ENCODE results near the gene NXT2.

Gene NXT2

GRCh38 chrX:109536439-109537323 is at the start of gene NXT2:
Gene NXT2, plus strand, starts transcription at chrX:109536844. Its CDS starts 163 bp downstream, at chrX:109537007.
- peak within 1 kb of the TSS; percentile 58 for H3K4me3 ChIP-seq (ENCODE audit: low read depth, low read length)
- TF ChIP-seq CTCF (IDR thresholded peaks at IDR 0.05; ENCODE audit: borderline replicate concordance, insufficient read depth, low read depth, low read length), result no peak

GRCh38 chrX:109487640-109488039 is 49.0 kb upstream of the NXT2 start:
- TF ChIP-seq CTCF (IDR thresholded peaks at IDR 0.05; ENCODE audit: borderline replicate concordance, insufficient read depth, low read depth, low read length), result no peak
- no peak overlapping the region for H3K4me3 ChIP-seq (ENCODE audit: low read depth, low read length)

- H3K4me3 ChIP-seq (ENCODE audit: low read depth, low read length), result no peak overlapping the region
- TF ChIP-seq CTCF (IDR thresholded peaks at IDR 0.05; ENCODE audit: borderline replicate concordance, insufficient read depth, low read depth, low read length), result no peak
Observed at GRCh38 chrX:109489174-109489573, 47.5 kb upstream of the NXT2 start.

- TF ChIP-seq CTCF (IDR thresholded peaks at IDR 0.05; ENCODE audit: borderline replicate concordance, insufficient read depth, low read depth, low read length), result no peak
- no peak overlapping the region for H3K4me3 ChIP-seq (ENCODE audit: low read depth, low read length)
Observed at GRCh38 chrX:109498434-109498833, 38.2 kb upstream of the NXT2 start.

GRCh38 chrX:109501176-109501575 is 35.5 kb upstream of the NXT2 start:
- H3K4me3 ChIP-seq (ENCODE audit: low read depth, low read length), result no peak overlapping the region
- TF ChIP-seq CTCF (IDR thresholded peaks at IDR 0.05; ENCODE audit: borderline replicate concordance, insufficient read depth, low read depth, low read length), result no peak

- no peak overlapping the region for H3K4me3 ChIP-seq (ENCODE audit: low read depth, low read length)
- TF ChIP-seq CTCF (IDR thresholded peaks at IDR 0.05; ENCODE audit: borderline replicate concordance, insufficient read depth, low read depth, low read length), result no peak
Observed at GRCh38 chrX:109508915-109509314, 27.7 kb upstream of the NXT2 start.

- TF ChIP-seq CTCF (IDR thresholded peaks at IDR 0.05; ENCODE audit: borderline replicate concordance, insufficient read depth, low read depth, low read length), result no peak
- H3K4me3 ChIP-seq (ENCODE audit: low read depth, low read length), result no peak overlapping the region
Observed at GRCh38 chrX:109511113-109511512, 25.5 kb upstream of the NXT2 start.
